A673 (cell line): ENCODE measurements around the gene AGAP1.

Experiments used
- EZH2 ChIP-seq: fragments of 200-600 bp; sonication (generic); IDR thresholded peaks from 2 replicates; pipeline ENCODE4 v1.6.1; 2017; ENCODE audit warnings: borderline replicate concordance, low read depth, mild to moderate bottlenecking, mixed read lengths, antibody characterized with exemption, low read length; ENCODE audit not compliant: poor library complexity, severe bottlenecking
- TF ChIP-seq, protein P1 (sequence below): fragments of 300-800, 200-600 bp; sonication (generic); conservative IDR thresholded peaks from 2 replicates; pipeline ENCODE4 v1.5.1; 2017; ENCODE audit warnings: low read depth, mild to moderate bottlenecking, antibody characterized with exemption, low read length, moderate library complexity, mixed read lengths

DNA sequence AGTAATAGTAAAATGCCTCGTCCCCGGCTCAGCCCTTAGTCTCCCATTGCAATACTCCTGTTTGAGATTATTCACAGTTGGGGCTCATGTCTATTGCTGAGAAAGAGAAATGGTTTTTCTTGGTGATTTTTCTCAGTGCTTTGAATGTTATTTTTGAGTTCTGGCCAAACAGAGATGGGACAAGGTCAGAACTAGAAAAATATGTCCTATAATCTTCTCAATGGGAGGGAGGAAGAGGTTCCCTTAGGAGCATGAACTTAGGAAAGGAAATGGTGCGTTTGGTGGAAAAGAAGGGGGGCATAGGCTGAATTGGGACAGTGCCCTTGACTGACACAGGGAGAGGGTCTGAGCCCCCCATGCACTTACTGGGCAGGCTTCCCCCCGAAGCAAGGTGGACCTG, 133.8 kb downstream of the AGAP1 start:
- TF ChIP-seq, protein P1, sequence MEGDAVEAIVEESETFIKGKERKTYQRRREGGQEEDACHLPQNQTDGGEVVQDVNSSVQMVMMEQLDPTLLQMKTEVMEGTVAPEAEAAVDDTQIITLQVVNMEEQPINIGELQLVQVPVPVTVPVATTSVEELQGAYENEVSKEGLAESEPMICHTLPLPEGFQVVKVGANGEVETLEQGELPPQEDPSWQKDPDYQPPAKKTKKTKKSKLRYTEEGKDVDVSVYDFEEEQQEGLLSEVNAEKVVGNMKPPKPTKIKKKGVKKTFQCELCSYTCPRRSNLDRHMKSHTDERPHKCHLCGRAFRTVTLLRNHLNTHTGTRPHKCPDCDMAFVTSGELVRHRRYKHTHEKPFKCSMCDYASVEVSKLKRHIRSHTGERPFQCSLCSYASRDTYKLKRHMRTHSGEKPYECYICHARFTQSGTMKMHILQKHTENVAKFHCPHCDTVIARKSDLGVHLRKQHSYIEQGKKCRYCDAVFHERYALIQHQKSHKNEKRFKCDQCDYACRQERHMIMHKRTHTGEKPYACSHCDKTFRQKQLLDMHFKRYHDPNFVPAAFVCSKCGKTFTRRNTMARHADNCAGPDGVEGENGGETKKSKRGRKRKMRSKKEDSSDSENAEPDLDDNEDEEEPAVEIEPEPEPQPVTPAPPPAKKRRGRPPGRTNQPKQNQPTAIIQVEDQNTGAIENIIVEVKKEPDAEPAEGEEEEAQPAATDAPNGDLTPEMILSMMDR: no peak
- no peak for TF ChIP-seq EZH2
